Fibroblast of pulmonary artery (primary cell): ENCODE data around the gene SLC25A21.

Experiments used
- DNase-seq: peaks from one replicate; pipeline ENCODE4 v3.0.0-alpha.2; 2010; ENCODE audit warnings: low read depth
- H3K4me3 ChIP-seq: replicated peaks from 2 replicates; pipeline ENCODE4 v1.5.1; 2011; ENCODE audit warnings: low read depth, mild to moderate bottlenecking, control low read depth, low read length, moderate library complexity
- TF ChIP-seq, protein P1 (sequence below): IDR thresholded peaks from 2 replicates; pipeline ENCODE4 v1.5.1; 2011; ENCODE audit warnings: mild to moderate bottlenecking, control low read depth, low read length, inconsistent platforms; ENCODE audit errors: missing control alignments

Gene SLC25A21

GRCh38 chr14:37046815-37047214, 125.6 kb downstream of the SLC25A21 start:
- H3K4me3 ChIP-seq: no peak overlapping the region
- TF ChIP-seq, protein P1, sequence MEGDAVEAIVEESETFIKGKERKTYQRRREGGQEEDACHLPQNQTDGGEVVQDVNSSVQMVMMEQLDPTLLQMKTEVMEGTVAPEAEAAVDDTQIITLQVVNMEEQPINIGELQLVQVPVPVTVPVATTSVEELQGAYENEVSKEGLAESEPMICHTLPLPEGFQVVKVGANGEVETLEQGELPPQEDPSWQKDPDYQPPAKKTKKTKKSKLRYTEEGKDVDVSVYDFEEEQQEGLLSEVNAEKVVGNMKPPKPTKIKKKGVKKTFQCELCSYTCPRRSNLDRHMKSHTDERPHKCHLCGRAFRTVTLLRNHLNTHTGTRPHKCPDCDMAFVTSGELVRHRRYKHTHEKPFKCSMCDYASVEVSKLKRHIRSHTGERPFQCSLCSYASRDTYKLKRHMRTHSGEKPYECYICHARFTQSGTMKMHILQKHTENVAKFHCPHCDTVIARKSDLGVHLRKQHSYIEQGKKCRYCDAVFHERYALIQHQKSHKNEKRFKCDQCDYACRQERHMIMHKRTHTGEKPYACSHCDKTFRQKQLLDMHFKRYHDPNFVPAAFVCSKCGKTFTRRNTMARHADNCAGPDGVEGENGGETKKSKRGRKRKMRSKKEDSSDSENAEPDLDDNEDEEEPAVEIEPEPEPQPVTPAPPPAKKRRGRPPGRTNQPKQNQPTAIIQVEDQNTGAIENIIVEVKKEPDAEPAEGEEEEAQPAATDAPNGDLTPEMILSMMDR: no peak
- no peak for DNase-seq

- TF ChIP-seq, protein P1: no peak
- no peak for DNase-seq
- H3K4me3 ChIP-seq: no peak overlapping the region
Measured at GRCh38 chr14:37045340-37046061, 126.9 kb downstream of the SLC25A21 start.

- DNase-seq: no peak
- TF ChIP-seq, protein P1: no peak
- H3K4me3 ChIP-seq: no peak overlapping the region
Measured at GRCh38 chr14:37037636-37038387, 134.6 kb downstream of the SLC25A21 start.

GRCh38 chr14:37036669-37037341, 135.6 kb downstream of the SLC25A21 start:
- H3K4me3 ChIP-seq: no peak overlapping the region
- TF ChIP-seq, protein P1: no peak
- DNase-seq: no peak

DNA sequence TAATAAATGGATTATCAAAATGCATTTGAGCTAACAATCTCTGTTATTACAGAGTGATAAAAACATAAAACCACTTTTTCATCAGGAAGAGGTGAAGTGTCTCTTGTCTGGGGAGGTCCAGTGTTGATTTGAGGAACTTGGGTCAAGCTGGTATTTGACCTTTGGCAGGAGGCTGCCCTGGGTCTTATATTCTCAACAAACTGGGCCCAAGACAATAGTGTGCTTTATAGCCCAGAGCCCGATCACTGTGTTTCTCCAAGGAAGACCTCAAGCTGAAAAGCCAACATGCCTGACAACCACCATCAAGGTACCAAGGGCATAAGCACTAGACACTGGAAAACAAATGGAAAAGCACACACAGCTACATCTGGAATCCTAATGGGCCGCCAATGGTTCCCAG, 137.0 kb downstream of the SLC25A21 start:
- DNase-seq: no peak
- TF ChIP-seq, protein P1: no peak
- H3K4me3 ChIP-seq: no peak overlapping the region

DNA sequence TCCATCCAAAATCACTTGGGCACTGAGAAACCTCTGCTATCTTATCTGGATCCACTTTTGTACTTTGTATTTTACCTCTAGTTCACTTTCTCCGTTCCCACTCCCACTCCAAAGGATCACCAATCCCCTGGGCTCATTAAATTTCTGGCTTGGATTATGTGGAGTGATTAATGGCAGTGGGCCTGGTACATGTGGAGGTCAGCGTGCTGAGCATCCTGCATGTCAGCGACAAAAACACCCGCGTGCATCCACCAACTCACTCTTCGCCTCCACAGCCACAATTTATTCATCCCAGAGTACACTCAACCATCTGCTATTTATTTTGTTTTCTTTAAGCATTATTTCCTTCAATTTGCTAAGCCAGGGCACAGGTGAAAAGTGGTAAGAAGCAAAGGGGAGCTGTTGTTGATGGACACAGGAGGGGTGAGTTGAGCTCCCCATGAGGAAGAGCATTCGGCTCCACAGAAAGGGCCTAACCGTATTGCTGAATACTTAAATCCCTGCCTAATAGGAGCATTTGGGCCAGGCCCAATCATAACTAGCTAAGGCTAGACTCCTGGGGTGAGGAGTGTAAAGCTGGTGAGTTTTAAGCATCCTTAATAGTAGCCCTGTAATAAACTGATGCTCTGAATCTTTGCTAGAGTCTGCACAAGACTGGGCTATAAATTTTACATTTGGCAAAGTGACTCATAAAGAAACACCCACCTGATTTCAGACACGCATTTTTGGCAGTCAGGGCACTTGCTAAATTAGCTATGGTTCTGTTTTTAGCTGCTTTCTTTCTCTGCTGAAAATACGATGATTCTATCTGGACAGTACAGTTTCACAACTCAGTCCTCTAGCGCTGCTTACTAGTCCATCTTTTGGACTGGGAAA, 137.8 kb downstream of the SLC25A21 start:
- H3K4me3 ChIP-seq: no peak overlapping the region
- DNase-seq: peak; percentile 7
- TF ChIP-seq, protein P1: no peak
